Peyer's patch (tissue), 4 donors: ENCODE measurements around the gene LCP1. TPM values are rescaled to one million over a fixed set of nuclear protein-coding genes. Genes with fewer than 3 reads are reported as not detected.

Experiments used
- DNase-seq, 3 donors: peaks; one replicate each; pipeline ENCODE4 v3.0.0-alpha.2; 2017 to 2019
- H3K27ac ChIP-seq, 4 donors: fragments of 200-600 bp; sonication (generic); one replicate each; pipeline ENCODE4 v1.5.1; 2016 to 2019
- H3K27me3 ChIP-seq, 2 donors: fragments of 200-600 bp; sonication (generic); one replicate each; pipeline ENCODE4 v1.5.1; 2019
- H3K36me3 ChIP-seq, 3 donors: fragments of 200-600 bp; sonication (generic); one replicate each; pipeline ENCODE4 v1.5.1; 2016 to 2019
- H3K4me1 ChIP-seq, 4 donors: fragments of 200-600 bp; sonication (generic); one replicate each; pipeline ENCODE4 v1.5.1; 2016 to 2019
- H3K4me3 ChIP-seq, 4 donors: fragments of 200-600 bp; sonication (generic); 1 replicate in 3 of 4; 2 replicates in 1 of 4; pipeline ENCODE4 v1.5.1; 2016 to 2019; ENCODE audit warnings: mild to moderate bottlenecking in 1 of 4
- H3K9me3 ChIP-seq, 4 donors: fragments of 200-600 bp; sonication (generic); one replicate each; pipeline ENCODE4 v1.5.1; 2016 to 2019; ENCODE audit warnings: mild to moderate bottlenecking in 1 of 4
- POLR2A ChIP-seq, 2 donors: fragments of 450-650 bp; IDR thresholded peaks; one replicate each; pipeline ENCODE4 v1.5.1; 2017; ENCODE audit warnings: antibody characterized with exemption in 2 of 2, mild to moderate bottlenecking in 2 of 2, moderate library complexity in 2 of 2
- total RNA-seq, 4 donors: library from RNA; depleted of rRNA; stranded (reverse); fragments of >200 nt; gene quantifications; one replicate each; pipeline ENCODE4 v1.1.0, GENCODE V29; 2016
- TF ChIP-seq, protein P1 (sequence below), 6 experiments: fragments of 450-650 bp in 4 of 6; fragments of 200-600 bp in 2 of 6; sonication (generic) in 1 of 6; IDR thresholded peaks; one replicate each; pipeline ENCODE4 v1.5.1; 2017 to 2019; ENCODE audit warnings: antibody characterized with exemption in 6 of 6, mild to moderate bottlenecking in 3 of 6, moderate library complexity in 1 of 6

LCP1 gene
- total RNA-seq, 4 donors from 2014 or later, result 11.1 to 167 (median 19.2) TPM

DNA sequence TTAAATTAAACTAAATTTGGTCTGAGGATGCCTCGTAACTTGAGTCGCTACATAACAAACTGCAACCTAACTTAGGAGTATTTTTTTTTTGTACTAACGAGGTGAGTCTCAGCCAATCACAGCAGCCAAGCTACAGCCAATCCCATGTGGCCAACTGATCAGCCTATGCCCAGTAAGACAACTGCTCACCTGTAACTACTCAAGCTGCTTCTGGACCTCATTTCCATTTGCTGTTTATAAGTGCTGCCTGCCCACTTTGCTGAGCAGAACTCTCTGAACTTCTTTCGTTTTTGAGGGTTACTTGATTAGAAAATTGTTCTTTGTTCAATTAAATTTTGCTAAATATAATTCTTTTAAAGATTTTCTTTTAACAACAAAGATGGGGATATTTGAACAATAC lies 81.0 kb downstream of the LCP1 start:
- TF ChIP-seq, protein P1, sequence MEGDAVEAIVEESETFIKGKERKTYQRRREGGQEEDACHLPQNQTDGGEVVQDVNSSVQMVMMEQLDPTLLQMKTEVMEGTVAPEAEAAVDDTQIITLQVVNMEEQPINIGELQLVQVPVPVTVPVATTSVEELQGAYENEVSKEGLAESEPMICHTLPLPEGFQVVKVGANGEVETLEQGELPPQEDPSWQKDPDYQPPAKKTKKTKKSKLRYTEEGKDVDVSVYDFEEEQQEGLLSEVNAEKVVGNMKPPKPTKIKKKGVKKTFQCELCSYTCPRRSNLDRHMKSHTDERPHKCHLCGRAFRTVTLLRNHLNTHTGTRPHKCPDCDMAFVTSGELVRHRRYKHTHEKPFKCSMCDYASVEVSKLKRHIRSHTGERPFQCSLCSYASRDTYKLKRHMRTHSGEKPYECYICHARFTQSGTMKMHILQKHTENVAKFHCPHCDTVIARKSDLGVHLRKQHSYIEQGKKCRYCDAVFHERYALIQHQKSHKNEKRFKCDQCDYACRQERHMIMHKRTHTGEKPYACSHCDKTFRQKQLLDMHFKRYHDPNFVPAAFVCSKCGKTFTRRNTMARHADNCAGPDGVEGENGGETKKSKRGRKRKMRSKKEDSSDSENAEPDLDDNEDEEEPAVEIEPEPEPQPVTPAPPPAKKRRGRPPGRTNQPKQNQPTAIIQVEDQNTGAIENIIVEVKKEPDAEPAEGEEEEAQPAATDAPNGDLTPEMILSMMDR (IDR thresholded peaks at IDR 0.05), result no peak
- no peak for TF ChIP-seq POLR2A (IDR thresholded peaks at IDR 0.05)
- Histone ChIP-seq H3K36me3 (no peaks in the 10 kb centered on the region), H3K4me3 (no peak overlapping the region), H3K27me3 (no peaks in the 10 kb centered on the region), H3K9me3 (no peaks in the 10 kb centered on the region), H3K4me1 (no peaks in the 10 kb centered on the region), H3K27ac (no peak overlapping the region)
- no peak for DNase-seq

DNA sequence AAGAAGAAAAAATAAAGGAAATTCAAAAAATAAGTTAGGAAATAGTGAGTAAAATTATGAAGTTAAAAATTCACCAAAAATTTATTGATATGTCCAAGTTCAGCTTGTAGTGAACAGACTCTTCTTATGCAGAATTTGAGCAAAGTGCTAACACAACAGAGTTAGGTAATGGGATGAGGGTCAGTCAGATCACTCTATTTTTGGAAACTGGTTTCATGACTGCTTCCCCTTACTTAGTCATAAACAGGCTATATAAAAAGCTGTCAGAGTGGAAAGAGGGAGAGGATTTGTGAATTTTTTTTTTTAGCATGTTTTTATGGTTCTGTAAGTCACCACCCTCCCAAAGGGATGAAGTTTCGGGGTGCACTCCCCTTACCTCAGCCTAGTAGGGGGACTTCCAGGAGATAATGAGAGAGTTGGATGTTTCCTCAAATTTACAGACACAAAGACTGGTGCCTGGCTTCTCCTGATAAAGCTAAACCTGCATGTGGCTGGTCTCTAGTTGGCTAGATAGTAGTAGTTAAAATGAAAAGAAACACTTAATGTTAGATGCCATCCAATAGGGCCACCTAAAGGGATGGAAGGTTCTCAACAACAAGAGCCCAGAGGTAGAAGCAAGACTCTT lies 81.7 kb downstream of the LCP1 start:
- Histone ChIP-seq H3K4me3 (no peak overlapping the region), H3K4me1 (no peaks in the 10 kb centered on the region), H3K36me3 (no peaks in the 10 kb centered on the region), H3K27ac (no peak overlapping the region), H3K9me3 (no peaks in the 10 kb centered on the region), H3K27me3 (no peaks in the 10 kb centered on the region)
- TF ChIP-seq, protein P1 (IDR thresholded peaks at IDR 0.05), result no peak
- no peak for TF ChIP-seq POLR2A (IDR thresholded peaks at IDR 0.05)
- no peak for DNase-seq

DNA sequence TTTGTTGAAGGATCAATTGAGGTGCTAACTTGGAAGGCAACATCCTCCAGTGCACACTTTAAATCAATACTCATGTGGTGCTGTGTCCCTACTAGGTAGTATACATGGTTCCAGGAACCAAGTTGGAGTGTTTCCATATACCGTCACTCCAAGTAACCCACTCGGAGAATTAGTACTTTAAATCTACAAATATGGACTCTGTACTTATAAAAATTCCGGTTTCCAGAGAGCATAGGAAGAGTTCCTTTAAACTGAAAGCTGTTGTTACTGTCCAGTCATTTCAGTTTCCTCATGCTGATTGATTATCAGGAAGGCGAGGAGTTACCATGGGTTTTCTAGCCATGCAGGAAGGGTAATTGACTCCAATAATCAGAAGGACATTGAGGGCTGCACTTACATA lies 84.3 kb downstream of the LCP1 start:
- Histone ChIP-seq H3K27ac (no peak overlapping the region), H3K27me3 (no peaks in the 10 kb centered on the region), H3K9me3 (no peaks in the 10 kb centered on the region), H3K4me1 (no peaks in the 10 kb centered on the region), H3K4me3 (no peak overlapping the region), H3K36me3 (no peaks in the 10 kb centered on the region)
- TF ChIP-seq POLR2A (IDR thresholded peaks at IDR 0.05), result no peak
- TF ChIP-seq, protein P1 (IDR thresholded peaks at IDR 0.05), result no peak
- no peak for DNase-seq

DNA sequence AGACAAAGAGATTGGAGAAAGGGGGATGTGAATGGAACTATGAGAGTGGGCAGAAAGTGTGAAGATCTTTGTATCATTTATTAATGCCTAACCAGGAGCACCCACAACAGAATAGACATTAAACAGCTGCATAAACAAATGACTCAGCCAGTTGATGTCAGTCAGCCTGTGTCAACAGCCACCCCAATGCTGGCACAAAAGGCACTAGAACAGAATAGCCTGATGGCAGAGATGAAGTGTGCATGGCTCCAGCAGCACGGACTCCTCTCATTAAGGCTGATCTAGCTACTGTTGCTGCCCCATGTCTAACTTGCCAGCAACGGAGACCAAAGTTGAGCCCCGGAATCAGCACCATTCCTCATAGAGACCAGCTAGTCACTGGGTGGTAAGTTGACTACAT lies 85.0 kb downstream of the LCP1 start:
- no peak for TF ChIP-seq POLR2A (IDR thresholded peaks at IDR 0.05)
- TF ChIP-seq, protein P1 (IDR thresholded peaks at IDR 0.05), result no peak
- no peak for DNase-seq
- no peak overlapping the region for H3K4me3 ChIP-seq
- no peaks in the 10 kb centered on the region for H3K9me3 ChIP-seq
- no peaks in the 10 kb centered on the region for H3K4me1 ChIP-seq
- no peak overlapping the region for H3K27ac ChIP-seq
- H3K36me3 ChIP-seq, result no peaks in the 10 kb centered on the region
- H3K27me3 ChIP-seq, result no peaks in the 10 kb centered on the region

DNA sequence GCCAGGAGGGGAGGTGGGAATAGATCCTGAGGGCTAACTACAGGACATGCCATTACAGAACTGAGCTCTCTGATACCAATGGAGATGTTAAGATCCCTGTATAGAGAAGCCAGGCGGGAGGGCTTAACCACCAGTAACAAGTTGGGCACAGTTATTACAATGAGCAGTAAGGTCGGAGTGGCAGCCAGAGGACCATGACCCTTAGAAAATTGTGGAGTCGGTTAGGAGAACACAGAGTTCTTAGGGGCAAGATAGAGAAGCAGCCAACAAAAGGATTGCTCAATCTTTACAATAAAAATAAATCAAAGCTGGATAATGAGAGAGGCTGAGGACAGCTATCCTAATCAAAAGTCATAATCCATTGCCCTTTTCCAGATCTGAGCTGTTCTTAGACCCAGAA lies 87.5 kb downstream of the LCP1 start:
- TF ChIP-seq, protein P1 (IDR thresholded peaks at IDR 0.05), result no peak
- TF ChIP-seq POLR2A (IDR thresholded peaks at IDR 0.05), result no peak
- H3K36me3 ChIP-seq, result no peaks in the 10 kb centered on the region
- no peaks in the 10 kb centered on the region for H3K4me1 ChIP-seq
- no peak for DNase-seq
- no peaks in the 10 kb centered on the region for H3K9me3 ChIP-seq
- no peak overlapping the region for H3K27ac ChIP-seq
- H3K27me3 ChIP-seq, result no peaks in the 10 kb centered on the region
- no peak overlapping the region for H3K4me3 ChIP-seq
